Measurements from ENCODE around the gene LYZL1.

GRCh38 chr10:29245476-29245875 lies 43.4 kb upstream of the LYZL1 start:
- TF ChIP-seq POLR2A (IDR thresholded peaks at IDR 0.05), result no peak
- no peak for TF ChIP-seq CTCF (IDR thresholded peaks at IDR 0.05)
- TF ChIP-seq POLR2AphosphoS5 (IDR thresholded peaks at IDR 0.05; ENCODE audit: insufficient read depth in 1 of 2, low read depth in 1 of 2), result no peak
